ENCODE data around the gene TENT4B. TPM values are rescaled to one million over a fixed set of nuclear protein-coding genes. Genes with fewer than 3 reads are reported as not detected.
A peak's percentile ranks its signal among the peaks of the same experiment; 100 is the strongest.

The TENT4B gene
- total RNA-seq, 1 donor from 2014 or later = 5.7 TPM

DNA sequence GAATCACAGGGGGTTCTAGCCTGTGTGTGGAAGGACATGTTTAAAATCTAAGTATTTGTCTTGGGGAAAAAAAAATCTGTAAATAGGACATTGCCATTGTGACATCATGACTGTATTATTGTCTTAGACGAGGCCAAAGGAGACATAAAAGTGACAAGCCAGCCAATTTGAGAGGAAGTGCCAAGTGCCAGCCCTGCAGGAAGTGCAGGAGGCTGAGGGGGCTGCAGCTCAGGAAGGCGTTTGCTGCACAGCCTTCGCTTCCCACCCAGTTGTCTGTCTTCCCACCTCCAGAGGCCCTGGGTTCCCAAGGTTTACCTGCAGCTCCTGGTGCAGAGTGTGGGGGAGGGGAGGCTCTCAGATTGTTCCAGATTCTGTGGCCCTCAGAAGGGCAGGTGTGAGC, 114.5 kb downstream of the TENT4B start:
- Histone ChIP-seq H3K27ac (ENCODE audit: low read depth, low read length) (peak overlapping the region; percentile 7), H3K9me3 (ENCODE audit: control insufficient read depth in 3 of 3, low read length in 3 of 3) (no peaks in the 10 kb centered on the region), H3K4me3 (ENCODE audit: low read length in 3 of 3) (no peak overlapping the region), H3K27me3 (ENCODE audit: control insufficient read depth in 3 of 3, insufficient read depth in 3 of 3, low read length in 3 of 3) (peaks cover 0 to 11% (median 4%) of the 10 kb centered on the region in 3 donors), H3K36me3 (ENCODE audit: control insufficient read depth in 3 of 3, insufficient read depth in 3 of 3, low read length in 3 of 3) (no peaks in the 10 kb centered on the region), H3K9ac (ENCODE audit: low read depth in 1 of 3, low read length in 3 of 3) (no peak overlapping the region), H3K4me1 (ENCODE audit: control insufficient read depth in 3 of 3, insufficient read depth in 3 of 3, low read length in 3 of 3) (peaks cover 2 to 14% (median 11%) of the 10 kb centered on the region in 3 donors)

DNA sequence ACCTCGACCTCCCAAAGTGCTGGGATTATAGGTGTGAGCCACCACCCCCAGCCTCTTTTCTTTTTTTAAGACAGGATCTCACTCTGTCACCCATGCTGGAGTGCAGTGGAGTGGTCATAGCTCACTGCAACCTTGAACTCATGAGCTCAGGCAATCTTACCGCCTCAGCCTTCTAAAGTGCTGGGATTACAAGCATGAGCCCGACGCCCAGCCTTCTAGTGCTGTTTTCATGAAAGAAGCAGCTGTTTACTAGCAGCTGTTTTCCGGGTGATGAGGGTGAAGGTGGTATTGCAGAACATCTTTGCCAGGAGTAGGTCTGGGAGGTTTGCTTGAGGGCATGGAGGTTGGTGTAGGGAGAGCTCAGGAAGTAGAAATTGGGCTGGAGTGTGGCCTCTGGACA, 115.2 kb downstream of the TENT4B start:
- H3K36me3 ChIP-seq (ENCODE audit: control insufficient read depth in 3 of 3, insufficient read depth in 3 of 3, low read length in 3 of 3) = no peaks in the 10 kb centered on the region
- peaks cover 0 to 5% (median 0%) of the 10 kb centered on the region in 3 donors for H3K27me3 ChIP-seq (ENCODE audit: control insufficient read depth in 3 of 3, insufficient read depth in 3 of 3, low read length in 3 of 3)
- peaks cover 3 to 15% (median 14%) of the 10 kb centered on the region in 3 donors for H3K4me1 ChIP-seq (ENCODE audit: control insufficient read depth in 3 of 3, insufficient read depth in 3 of 3, low read length in 3 of 3)
- no peak overlapping the region for H3K27ac ChIP-seq (ENCODE audit: low read depth, low read length)
- H3K9me3 ChIP-seq (ENCODE audit: control insufficient read depth in 3 of 3, low read length in 3 of 3) = no peaks in the 10 kb centered on the region
- no peak overlapping the region for H3K4me3 ChIP-seq (ENCODE audit: low read length in 3 of 3)
- no peak overlapping the region for H3K9ac ChIP-seq (ENCODE audit: low read depth in 1 of 3, low read length in 3 of 3)

DNA sequence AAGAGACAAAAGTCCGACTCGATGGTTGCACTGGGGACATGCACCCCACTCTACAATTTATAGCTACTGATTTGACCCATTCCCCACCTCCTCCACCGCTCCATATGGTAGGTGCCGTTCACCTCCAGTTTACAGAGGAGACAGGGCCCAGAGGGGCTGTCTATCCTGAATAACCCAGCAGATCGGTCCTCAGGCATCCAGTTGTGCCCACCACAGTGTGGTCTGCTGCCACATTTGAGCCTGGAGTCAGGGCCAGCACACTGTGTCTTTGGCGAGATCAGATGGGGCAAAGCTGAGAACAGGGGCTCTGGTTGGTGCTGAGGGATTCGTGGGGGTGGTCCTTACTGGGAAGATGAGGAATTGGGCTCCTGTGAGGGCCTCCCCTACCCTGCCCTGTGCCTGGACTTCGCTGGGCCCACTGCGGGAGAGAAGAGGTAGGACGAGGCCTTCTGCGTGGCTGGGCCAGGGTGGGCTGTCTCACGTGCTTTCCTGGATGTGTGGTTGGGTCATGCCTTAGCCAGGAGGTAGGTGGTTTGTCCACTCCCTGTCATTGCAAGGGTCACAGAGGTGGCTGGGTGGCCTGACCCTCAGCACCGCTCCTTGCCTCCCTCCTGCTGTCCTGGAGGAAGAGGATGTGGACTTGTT, 116.1 kb downstream of the TENT4B start:
- Histone ChIP-seq H3K4me3 (ENCODE audit: low read length in 3 of 3) (no peak overlapping the region), H3K27me3 (ENCODE audit: control insufficient read depth in 3 of 3, insufficient read depth in 3 of 3, low read length in 3 of 3) (peaks cover 0 to 4% (median 0%) of the 10 kb centered on the region in 3 donors), H3K27ac (ENCODE audit: low read depth, low read length) (no peak overlapping the region), H3K9ac (ENCODE audit: low read depth in 1 of 3, low read length in 3 of 3) (no peak overlapping the region), H3K9me3 (ENCODE audit: control insufficient read depth in 3 of 3, low read length in 3 of 3) (no peaks in the 10 kb centered on the region), H3K36me3 (ENCODE audit: control insufficient read depth in 3 of 3, insufficient read depth in 3 of 3, low read length in 3 of 3) (no peaks in the 10 kb centered on the region), H3K4me1 (ENCODE audit: control insufficient read depth in 3 of 3, insufficient read depth in 3 of 3, low read length in 3 of 3) (peaks cover 4 to 21% (median 18%) of the 10 kb centered on the region in 3 donors)

DNA sequence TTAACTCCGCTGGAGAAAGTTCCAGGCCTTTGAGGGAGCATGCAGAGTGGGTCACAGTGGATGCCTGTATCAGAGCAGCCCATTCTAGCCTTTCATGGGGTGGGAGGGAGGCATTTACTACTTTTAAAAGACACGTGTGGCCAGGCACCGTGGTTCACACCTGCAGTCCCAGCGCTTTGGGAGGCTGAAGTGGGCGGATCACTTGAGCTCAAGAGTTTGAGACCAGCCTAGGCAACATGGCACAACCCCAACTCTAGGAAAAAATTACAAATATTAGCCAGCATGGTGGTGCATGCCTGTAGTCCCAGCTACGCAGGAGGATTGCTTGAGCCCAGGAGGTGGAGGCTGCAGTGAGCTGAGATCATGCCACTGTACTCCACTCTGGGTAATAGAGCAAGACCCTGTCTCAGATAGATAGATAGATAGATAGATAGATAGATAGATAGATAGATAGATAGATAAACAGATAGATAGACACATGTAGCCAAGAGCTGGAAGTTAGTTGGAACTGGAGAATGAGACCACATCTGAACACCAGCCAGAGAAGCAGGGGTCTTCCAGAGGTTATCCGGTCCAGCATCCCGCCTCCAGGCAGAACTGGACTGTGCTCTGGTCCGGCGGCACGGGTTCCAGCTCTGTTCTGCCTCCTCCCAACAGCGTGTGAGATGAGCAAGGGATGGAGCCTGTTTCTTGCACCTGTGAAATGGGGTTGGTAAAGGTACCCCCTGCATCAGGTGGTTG, 116.8 kb downstream of the TENT4B start:
- Histone ChIP-seq H3K27me3 (ENCODE audit: control insufficient read depth in 3 of 3, insufficient read depth in 3 of 3, low read length in 3 of 3) (peaks cover 0 to 4% (median 0%) of the 10 kb centered on the region in 3 donors), H3K36me3 (ENCODE audit: control insufficient read depth in 3 of 3, insufficient read depth in 3 of 3, low read length in 3 of 3) (no peaks in the 10 kb centered on the region), H3K9ac (ENCODE audit: low read depth in 1 of 3, low read length in 3 of 3) (no peak overlapping the region), H3K9me3 (ENCODE audit: control insufficient read depth in 3 of 3, low read length in 3 of 3) (no peaks in the 10 kb centered on the region), H3K27ac (ENCODE audit: low read depth, low read length) (no peak overlapping the region), H3K4me1 (ENCODE audit: control insufficient read depth in 3 of 3, insufficient read depth in 3 of 3, low read length in 3 of 3) (peaks cover 4 to 25% (median 18%) of the 10 kb centered on the region in 3 donors), H3K4me3 (ENCODE audit: low read length in 3 of 3) (no peak overlapping the region)

DNA sequence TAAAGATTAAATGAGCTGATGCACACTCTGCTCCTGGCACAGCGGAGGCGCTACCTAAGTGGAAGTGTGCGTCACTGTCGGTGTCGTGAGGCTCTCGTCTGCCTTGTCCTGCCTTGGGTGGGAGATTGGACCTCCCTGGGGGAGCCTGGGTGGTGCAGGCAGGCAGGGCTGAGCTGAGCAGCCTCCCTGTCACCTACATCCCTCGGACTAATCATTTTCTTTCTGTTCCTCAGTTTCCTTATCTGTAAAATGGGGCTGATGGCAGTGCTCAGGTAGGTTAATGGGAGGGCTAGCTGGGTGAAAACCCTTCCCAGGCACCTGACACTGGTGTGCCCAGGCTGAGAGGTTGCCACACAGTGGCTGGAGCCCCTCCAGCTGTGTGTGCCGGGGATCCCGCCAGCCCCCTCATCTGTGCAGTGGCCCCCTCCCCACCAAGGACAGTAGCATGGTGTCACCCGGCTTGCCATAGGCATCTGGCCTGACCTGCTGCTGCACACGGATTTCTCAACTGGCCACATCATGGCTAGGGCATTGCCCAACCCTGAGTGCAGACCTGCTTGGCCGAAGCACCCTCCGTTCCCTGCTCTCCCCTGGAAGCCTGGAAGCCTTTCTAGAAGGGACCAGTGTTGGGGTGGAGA, 117.5 kb downstream of the TENT4B start:
- peaks cover 4 to 26% (median 15%) of the 10 kb centered on the region in 3 donors for H3K4me1 ChIP-seq (ENCODE audit: control insufficient read depth in 3 of 3, insufficient read depth in 3 of 3, low read length in 3 of 3)
- no peak overlapping the region for H3K27ac ChIP-seq (ENCODE audit: low read depth, low read length)

DNA sequence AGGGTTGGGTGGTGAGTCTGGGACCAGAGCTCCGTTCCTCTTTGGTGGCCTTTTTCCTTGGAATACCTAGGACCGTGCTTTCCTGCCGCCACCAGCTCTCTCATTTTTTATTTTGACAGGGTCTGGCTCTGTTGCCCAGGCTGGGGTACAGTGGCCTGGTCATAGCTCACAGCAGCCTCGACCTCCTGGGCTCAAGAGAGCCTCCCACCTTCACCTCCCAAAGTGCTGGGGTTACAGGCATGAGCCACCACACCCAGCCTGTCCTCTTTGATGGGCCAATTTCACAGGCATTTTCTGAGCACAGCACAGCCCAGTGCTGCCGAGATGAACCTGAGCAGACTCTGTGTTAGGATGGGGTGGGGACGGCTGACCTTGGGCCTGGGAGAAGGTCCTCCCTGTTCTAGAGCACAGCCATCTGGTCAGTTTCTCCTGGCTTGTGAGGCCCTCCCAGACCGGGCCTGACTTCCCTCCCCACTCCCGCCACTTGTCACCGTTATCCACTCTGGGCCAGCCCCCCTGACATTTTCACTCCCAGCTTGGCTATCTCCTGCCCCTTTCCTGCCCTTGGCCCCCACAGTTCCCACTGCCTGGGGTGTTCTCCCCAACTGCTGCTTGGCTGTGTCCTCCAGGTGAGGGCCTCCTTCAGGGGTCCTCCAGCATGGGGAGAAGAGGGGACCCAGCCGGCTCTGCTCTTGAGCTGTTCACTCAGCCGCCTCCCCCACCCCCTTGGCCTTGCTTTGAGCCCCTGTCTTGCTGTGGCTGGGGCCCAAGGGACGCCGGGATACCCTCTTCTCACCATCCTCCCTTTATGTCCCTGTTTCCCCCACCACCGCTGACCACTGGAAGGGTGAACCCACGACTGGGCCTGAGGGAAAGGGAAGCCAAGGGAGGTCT, 118.3 kb downstream of the TENT4B start:
- H3K4me1 ChIP-seq (ENCODE audit: control insufficient read depth in 3 of 3, insufficient read depth in 3 of 3, low read length in 3 of 3) = peaks cover 4 to 26% (median 8%) of the 10 kb centered on the region in 3 donors
- peaks cover 0 to 4% (median 0%) of the 10 kb centered on the region in 3 donors for H3K27me3 ChIP-seq (ENCODE audit: control insufficient read depth in 3 of 3, insufficient read depth in 3 of 3, low read length in 3 of 3)
- no peaks in the 10 kb centered on the region for H3K36me3 ChIP-seq (ENCODE audit: control insufficient read depth in 3 of 3, insufficient read depth in 3 of 3, low read length in 3 of 3)
- no peak overlapping the region for H3K9ac ChIP-seq (ENCODE audit: low read depth in 1 of 3, low read length in 3 of 3)
- H3K9me3 ChIP-seq (ENCODE audit: control insufficient read depth in 3 of 3, low read length in 3 of 3) = no peaks in the 10 kb centered on the region
- no peak overlapping the region for H3K27ac ChIP-seq (ENCODE audit: low read depth, low read length)
- no peak overlapping the region for H3K4me3 ChIP-seq (ENCODE audit: low read length in 3 of 3)

More for the DNA sequence above, 117.5 kb downstream of the TENT4B start:
- Histone ChIP-seq H3K9ac (ENCODE audit: low read depth in 1 of 3, low read length in 3 of 3) (no peak overlapping the region), H3K9me3 (ENCODE audit: control insufficient read depth in 3 of 3, low read length in 3 of 3) (no peaks in the 10 kb centered on the region), H3K27me3 (ENCODE audit: control insufficient read depth in 3 of 3, insufficient read depth in 3 of 3, low read length in 3 of 3) (peaks cover 0 to 4% (median 0%) of the 10 kb centered on the region in 3 donors), H3K36me3 (ENCODE audit: control insufficient read depth in 3 of 3, insufficient read depth in 3 of 3, low read length in 3 of 3) (no peaks in the 10 kb centered on the region), H3K4me3 (ENCODE audit: low read length in 3 of 3) (no peak overlapping the region)

DNA sequence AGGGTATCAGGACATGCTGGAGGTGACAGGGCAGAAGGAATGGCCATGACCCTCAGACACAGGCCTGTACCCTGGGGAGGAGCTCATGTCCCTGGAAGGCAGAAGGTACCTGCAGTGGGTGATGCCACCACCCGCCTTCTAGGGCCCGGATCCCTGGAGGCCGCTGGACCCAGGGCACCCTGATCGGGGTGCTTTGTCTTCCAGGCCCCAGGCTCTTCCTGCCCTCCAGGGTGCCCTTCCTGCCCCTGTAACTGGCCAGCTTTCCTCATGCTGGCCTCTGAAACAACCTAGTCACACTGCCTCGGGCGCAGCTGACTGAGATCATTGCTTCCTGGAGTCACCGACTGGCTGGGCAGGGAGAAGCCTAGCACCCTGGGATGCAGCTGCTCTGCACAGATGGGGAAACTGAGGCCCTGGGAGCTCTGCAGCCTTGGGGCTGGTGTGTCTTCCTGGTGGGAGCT, 119.0 kb downstream of the TENT4B start:
- Histone ChIP-seq H3K27me3 (ENCODE audit: control insufficient read depth in 3 of 3, insufficient read depth in 3 of 3, low read length in 3 of 3) (no peaks in the 10 kb centered on the region), H3K4me3 (ENCODE audit: low read length in 3 of 3) (no peak overlapping the region), H3K27ac (ENCODE audit: low read depth, low read length) (no peak overlapping the region), H3K36me3 (ENCODE audit: control insufficient read depth in 3 of 3, insufficient read depth in 3 of 3, low read length in 3 of 3) (no peaks in the 10 kb centered on the region), H3K9me3 (ENCODE audit: control insufficient read depth in 3 of 3, low read length in 3 of 3) (no peaks in the 10 kb centered on the region), H3K9ac (ENCODE audit: low read depth in 1 of 3, low read length in 3 of 3) (no peak overlapping the region), H3K4me1 (ENCODE audit: control insufficient read depth in 3 of 3, insufficient read depth in 3 of 3, low read length in 3 of 3) (peaks cover 2 to 26% (median 4%) of the 10 kb centered on the region in 3 donors)

DNA sequence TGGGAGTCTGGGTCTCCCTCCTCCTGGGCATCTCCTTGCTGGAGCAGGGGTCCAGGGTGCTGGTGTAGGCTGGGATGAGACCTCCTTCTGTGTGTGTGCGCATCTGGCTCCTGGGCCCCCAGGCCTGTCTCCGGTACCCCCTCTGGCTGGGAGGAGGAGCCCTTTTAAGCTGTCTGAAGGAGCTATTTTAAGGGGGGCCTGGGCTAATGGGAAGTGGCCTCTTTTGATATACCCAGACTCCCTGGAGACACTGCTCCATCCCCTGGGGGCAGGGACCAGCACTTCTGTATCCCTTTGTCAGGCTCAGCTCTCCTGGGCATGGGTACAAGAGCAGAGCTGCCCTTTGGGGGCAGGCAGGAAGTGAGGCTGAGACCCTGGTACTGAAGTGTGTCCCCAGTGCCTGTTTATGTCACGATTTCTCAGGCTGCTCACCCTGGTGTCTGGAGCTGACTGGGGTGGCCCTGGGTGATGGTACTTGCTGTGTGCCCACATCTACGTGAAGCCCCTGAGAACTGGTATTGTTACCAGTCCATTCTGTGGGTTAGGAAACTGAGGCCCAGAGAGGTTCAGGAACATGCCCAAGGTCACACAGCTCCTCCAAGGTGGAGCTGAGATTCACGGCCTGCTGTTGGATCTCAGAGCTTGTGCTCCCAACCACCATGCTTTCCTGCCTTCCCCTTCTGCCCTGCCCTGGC, 119.7 kb downstream of the TENT4B start:
- H3K9me3 ChIP-seq (ENCODE audit: control insufficient read depth in 3 of 3, low read length in 3 of 3) = no peaks in the 10 kb centered on the region
- no peak overlapping the region for H3K4me3 ChIP-seq (ENCODE audit: low read length in 3 of 3)
- H3K36me3 ChIP-seq (ENCODE audit: control insufficient read depth in 3 of 3, insufficient read depth in 3 of 3, low read length in 3 of 3) = no peaks in the 10 kb centered on the region
- H3K27ac ChIP-seq (ENCODE audit: low read depth, low read length) = no peak overlapping the region
- H3K27me3 ChIP-seq (ENCODE audit: control insufficient read depth in 3 of 3, insufficient read depth in 3 of 3, low read length in 3 of 3) = no peaks in the 10 kb centered on the region
- H3K9ac ChIP-seq (ENCODE audit: low read depth in 1 of 3, low read length in 3 of 3) = peak overlapping the region in 1 of 3 donors; percentile 25
- H3K4me1 ChIP-seq (ENCODE audit: control insufficient read depth in 3 of 3, insufficient read depth in 3 of 3, low read length in 3 of 3) = peaks cover 2 to 24% (median 4%) of the 10 kb centered on the region in 3 donors

DNA sequence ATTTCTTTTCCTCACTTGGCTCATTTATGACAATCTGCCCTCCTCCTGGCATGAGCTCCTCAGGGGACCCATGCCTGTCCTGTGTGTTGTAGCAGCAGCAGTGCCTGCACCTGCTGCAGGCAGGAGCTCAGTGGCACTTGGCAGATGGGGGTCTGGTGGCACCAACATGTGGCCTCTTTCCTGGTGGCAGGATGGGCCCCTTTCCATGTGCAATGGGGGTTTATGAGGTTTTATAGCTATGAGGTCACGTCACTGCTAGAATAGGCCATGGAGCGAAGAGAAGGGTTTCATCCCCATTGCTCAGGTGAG, 120.2 kb downstream of the TENT4B start:
- H3K9ac ChIP-seq (ENCODE audit: low read depth in 1 of 3, low read length in 3 of 3) = no peak overlapping the region
- H3K4me1 ChIP-seq (ENCODE audit: control insufficient read depth in 3 of 3, insufficient read depth in 3 of 3, low read length in 3 of 3) = peaks cover 2 to 24% (median 4%) of the 10 kb centered on the region in 3 donors
- no peaks in the 10 kb centered on the region for H3K36me3 ChIP-seq (ENCODE audit: control insufficient read depth in 3 of 3, insufficient read depth in 3 of 3, low read length in 3 of 3)
- no peaks in the 10 kb centered on the region for H3K27me3 ChIP-seq (ENCODE audit: control insufficient read depth in 3 of 3, insufficient read depth in 3 of 3, low read length in 3 of 3)
- H3K27ac ChIP-seq (ENCODE audit: low read depth, low read length) = no peak overlapping the region
- H3K9me3 ChIP-seq (ENCODE audit: control insufficient read depth in 3 of 3, low read length in 3 of 3) = no peaks in the 10 kb centered on the region
- no peak overlapping the region for H3K4me3 ChIP-seq (ENCODE audit: low read length in 3 of 3)

Data from skeletal muscle tissue (tissue), 4 donors.